ENCODE measurements around the gene ACBD4. TPM values are rescaled to one million over a fixed set of nuclear protein-coding genes. Genes with fewer than 3 reads are reported as not detected.

The ACBD4 gene, protein sequence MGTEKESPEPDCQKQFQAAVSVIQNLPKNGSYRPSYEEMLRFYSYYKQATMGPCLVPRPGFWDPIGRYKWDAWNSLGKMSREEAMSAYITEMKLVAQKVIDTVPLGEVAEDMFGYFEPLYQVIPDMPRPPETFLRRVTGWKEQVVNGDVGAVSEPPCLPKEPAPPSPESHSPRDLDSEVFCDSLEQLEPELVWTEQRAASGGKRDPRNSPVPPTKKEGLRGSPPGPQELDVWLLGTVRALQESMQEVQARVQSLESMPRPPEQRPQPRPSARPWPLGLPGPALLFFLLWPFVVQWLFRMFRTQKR
- 6.8 and 17.3 TPM in 2 replicates for total RNA-seq (ENCODE audit: low replicate concordance)

DNA sequence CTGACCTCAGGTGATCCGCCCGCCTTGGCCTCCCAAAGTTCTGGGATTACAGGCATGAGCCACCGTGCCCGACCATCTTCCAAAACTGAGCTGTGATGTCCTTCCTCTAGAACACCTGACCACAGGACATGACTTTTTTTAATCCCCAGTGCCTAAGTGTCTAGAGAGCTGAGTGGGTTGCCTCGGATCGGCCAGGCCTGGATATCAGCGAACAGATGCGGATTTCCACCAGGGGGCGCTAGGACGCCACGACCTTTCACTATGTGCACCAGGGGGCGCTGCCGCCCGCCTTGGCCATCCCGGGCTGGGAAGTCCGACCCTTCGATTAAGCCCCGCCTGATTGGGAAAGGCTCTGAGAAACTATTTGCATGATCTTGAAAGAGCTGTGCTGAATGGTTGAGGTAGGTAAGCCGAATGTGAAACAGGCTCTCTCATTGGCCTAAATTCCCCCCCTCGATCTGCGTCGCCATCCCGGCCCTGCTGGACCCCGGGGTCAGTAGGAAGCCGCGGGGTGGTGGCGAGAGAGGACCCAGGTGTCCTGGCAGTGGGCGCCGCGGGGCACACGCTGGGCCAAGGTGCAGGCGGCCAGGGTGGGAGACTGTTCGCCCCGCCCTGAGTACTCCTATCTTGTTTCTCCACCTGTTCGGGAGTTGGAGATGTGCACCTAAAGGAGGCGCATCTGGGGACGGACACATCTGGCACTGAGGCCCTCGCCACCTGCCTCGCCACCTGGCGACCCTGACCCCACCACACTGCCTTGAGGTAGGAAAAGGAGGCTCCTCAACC, at the start of gene ACBD4:
Gene ACBD4, plus strand, starts transcription at position 496 of the 786 bp plus-strand sequence. CDS start 458 bp downstream, outside the sequence.
- Histone ChIP-seq H3K4me2 (peak within 1 kb of the TSS; percentile 69), H3K79me2 (ENCODE audit: low read depth) (no peaks in the 10 kb centered on the region), H3K9me3 (ENCODE audit: low read depth) (no peaks in the 10 kb centered on the region), H2AFZ (replicated peaks) (no peak within 1 kb of the TSS), H4K20me1 (ENCODE audit: low read depth) (peaks cover 5% of the 10 kb centered on the region), H3K27ac (no peak within 1 kb of the TSS), H3K9ac (no peak within 1 kb of the TSS), H3K4me3 (peak within 1 kb of the TSS; percentile 46), H3K4me1 (peaks cover 18% of the 10 kb centered on the region), H3F3A (ENCODE audit: low read depth) (peaks cover 34% of the 10 kb centered on the region), H3K27me3 (no peaks in the 10 kb centered on the region), H3K36me3 (no peaks in the 10 kb centered on the region)
- Mint-ChIP-seq H3K27me3 (ENCODE audit: insufficient read depth, low read depth) (peaks cover 13% of the 10 kb centered on the region), H3K36me3 (peaks cover 2% of the 10 kb centered on the region), H3K9me3 (peaks cover 4% of the 10 kb centered on the region), H3K4me1 (peaks cover 31% of the 10 kb centered on the region), H3K27ac (peak within 1 kb of the TSS; percentile 60), H3K4me3 (peak within 1 kb of the TSS; percentile 76)
- peak; percentile 99 for DNase-seq (ENCODE audit: low spot score)
- TF ChIP-seq, protein P1, sequence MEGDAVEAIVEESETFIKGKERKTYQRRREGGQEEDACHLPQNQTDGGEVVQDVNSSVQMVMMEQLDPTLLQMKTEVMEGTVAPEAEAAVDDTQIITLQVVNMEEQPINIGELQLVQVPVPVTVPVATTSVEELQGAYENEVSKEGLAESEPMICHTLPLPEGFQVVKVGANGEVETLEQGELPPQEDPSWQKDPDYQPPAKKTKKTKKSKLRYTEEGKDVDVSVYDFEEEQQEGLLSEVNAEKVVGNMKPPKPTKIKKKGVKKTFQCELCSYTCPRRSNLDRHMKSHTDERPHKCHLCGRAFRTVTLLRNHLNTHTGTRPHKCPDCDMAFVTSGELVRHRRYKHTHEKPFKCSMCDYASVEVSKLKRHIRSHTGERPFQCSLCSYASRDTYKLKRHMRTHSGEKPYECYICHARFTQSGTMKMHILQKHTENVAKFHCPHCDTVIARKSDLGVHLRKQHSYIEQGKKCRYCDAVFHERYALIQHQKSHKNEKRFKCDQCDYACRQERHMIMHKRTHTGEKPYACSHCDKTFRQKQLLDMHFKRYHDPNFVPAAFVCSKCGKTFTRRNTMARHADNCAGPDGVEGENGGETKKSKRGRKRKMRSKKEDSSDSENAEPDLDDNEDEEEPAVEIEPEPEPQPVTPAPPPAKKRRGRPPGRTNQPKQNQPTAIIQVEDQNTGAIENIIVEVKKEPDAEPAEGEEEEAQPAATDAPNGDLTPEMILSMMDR (IDR thresholded peaks at IDR 0.05) = peak; percentile 100
- no peak for TF ChIP-seq EZH2 (IDR thresholded peaks at IDR 0.05)
- no peak for TF ChIP-seq EZH2phosphoT487 (IDR thresholded peaks at IDR 0.05)

DNA sequence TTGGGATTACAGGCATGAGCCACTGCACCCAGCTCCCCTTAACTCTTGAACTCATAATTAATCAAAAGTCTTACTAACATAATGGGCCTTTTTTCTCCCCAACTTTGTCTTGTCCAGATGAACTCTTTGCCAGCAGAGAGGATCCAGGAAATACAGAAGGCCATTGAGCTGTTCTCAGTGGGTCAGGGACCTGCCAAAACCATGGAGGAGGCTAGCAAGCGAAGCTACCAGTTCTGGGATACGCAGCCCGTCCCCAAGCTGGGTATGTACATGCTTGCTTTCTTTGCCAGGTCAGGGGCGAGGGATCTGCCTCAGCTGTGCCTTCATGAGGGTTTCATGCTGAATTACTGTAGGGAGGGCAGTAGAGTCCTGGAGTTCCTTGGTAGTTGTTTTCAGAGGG, 49.1 kb upstream of the ACBD4 start:
- Histone ChIP-seq H3K4me1 (no peaks in the 10 kb centered on the region), H3K27me3 (no peaks in the 10 kb centered on the region), H3K9ac (no peak overlapping the region), H3K9me3 (ENCODE audit: low read depth) (no peaks in the 10 kb centered on the region), H3K79me2 (ENCODE audit: low read depth) (no peaks in the 10 kb centered on the region), H3F3A (ENCODE audit: low read depth) (no peaks in the 10 kb centered on the region), H3K4me2 (no peak overlapping the region), H3K4me3 (no peak overlapping the region), H3K27ac (no peak overlapping the region), H2AFZ (replicated peaks) (no peak overlapping the region), H4K20me1 (ENCODE audit: low read depth) (no peaks in the 10 kb centered on the region), H3K36me3 (no peaks in the 10 kb centered on the region)
- Mint-ChIP-seq H3K36me3 (peaks cover 28% of the 10 kb centered on the region), H3K27ac (no peak overlapping the region), H3K27me3 (ENCODE audit: insufficient read depth, low read depth) (peaks cover 5% of the 10 kb centered on the region), H3K4me1 (peaks cover 3% of the 10 kb centered on the region), H3K4me3 (no peak overlapping the region), H3K9me3 (no peaks in the 10 kb centered on the region)
- TF ChIP-seq, protein P1 (IDR thresholded peaks at IDR 0.05) = no peak
- no peak for TF ChIP-seq EZH2phosphoT487 (IDR thresholded peaks at IDR 0.05)
- no peak for TF ChIP-seq EZH2 (IDR thresholded peaks at IDR 0.05)
- DNase-seq (ENCODE audit: low spot score) = no peak

DNA sequence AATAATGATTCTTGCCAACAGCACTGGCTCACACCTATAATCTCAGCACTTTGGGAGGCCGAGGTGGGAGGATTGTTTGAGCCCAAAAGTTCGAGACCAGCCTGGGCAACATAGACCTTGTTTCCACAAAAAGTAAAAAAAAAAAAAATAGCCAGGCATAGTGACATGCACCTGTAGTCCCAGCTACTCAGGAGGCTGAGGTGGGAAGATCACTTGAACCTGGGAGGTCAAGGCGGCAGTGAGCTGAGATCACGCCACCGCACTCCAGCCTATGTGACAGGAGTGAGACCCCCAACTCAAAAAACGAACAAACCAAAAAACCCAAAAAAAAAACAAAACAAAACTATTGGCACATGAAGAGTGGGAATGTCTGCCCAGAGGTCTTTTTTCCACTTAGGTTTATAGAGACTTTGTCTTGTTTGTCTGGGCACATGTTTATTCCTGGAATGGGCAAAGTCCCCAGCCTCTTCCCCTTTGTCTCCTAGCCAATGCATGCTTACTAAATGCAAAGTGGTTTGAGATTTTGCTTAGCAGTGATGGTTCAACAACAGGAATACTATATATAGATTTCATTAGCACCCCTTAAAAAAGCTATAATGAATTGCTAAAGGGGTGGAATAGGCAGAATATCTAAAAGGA, 48.5 kb upstream of the ACBD4 start:
- no peaks in the 10 kb centered on the region for H3K36me3 ChIP-seq
- no peaks in the 10 kb centered on the region for H3K4me1 ChIP-seq
- Mint-ChIP-seq H3K9me3 (no peaks in the 10 kb centered on the region), H3K27ac (no peak overlapping the region), H3K36me3 (peaks cover 24% of the 10 kb centered on the region), H3K4me1 (peaks cover 3% of the 10 kb centered on the region), H3K4me3 (no peak overlapping the region), H3K27me3 (ENCODE audit: insufficient read depth, low read depth) (peaks cover 3% of the 10 kb centered on the region)
- H3K27me3 ChIP-seq = no peaks in the 10 kb centered on the region
- H3K79me2 ChIP-seq (ENCODE audit: low read depth) = no peaks in the 10 kb centered on the region
- TF ChIP-seq, protein P1 (IDR thresholded peaks at IDR 0.05) = no peak
- no peak for TF ChIP-seq EZH2 (IDR thresholded peaks at IDR 0.05)
- TF ChIP-seq EZH2phosphoT487 (IDR thresholded peaks at IDR 0.05) = no peak
- H3K9ac ChIP-seq = no peak overlapping the region
- H4K20me1 ChIP-seq (ENCODE audit: low read depth) = no peaks in the 10 kb centered on the region
- no peaks in the 10 kb centered on the region for H3K9me3 ChIP-seq (ENCODE audit: low read depth)
- no peak overlapping the region for H3K27ac ChIP-seq
- H2AFZ ChIP-seq (replicated peaks) = no peak overlapping the region
- H3K4me3 ChIP-seq = no peak overlapping the region
- no peak overlapping the region for H3K4me2 ChIP-seq
- no peak for DNase-seq (ENCODE audit: low spot score)
- no peaks in the 10 kb centered on the region for H3F3A ChIP-seq (ENCODE audit: low read depth)
